GM18526 (cell line): Measurements from ENCODE around the gene KRT2.

Experiments
- POLR2A ChIP-seq: IDR thresholded peaks from 3 replicates; pipeline ENCODE4 v1.6.1; 2011; ENCODE audit not compliant: insufficient read length; ENCODE audit errors: extremely low read depth

KRT2 gene

GRCh38 chr12:52676163-52676562 lies 24.2 kb upstream of the KRT2 start:
- no peak for TF ChIP-seq POLR2A

GRCh38 chr12:52675301-52675701 lies 23.3 kb upstream of the KRT2 start:
- TF ChIP-seq POLR2A, result no peak

GRCh38 chr12:52674433-52674775 lies 22.4 kb upstream of the KRT2 start:
- TF ChIP-seq POLR2A, result no peak

- TF ChIP-seq POLR2A, result no peak
These were observed 21.9 kb upstream of the KRT2 start for GRCh38 chr12:52673713-52674432.

GRCh38 chr12:52673217-52673616 lies 21.2 kb upstream of the KRT2 start:
- TF ChIP-seq POLR2A, result no peak

GRCh38 chr12:52672321-52672933 lies 20.4 kb upstream of the KRT2 start:
- TF ChIP-seq POLR2A, result no peak

- TF ChIP-seq POLR2A, result no peak
These were observed 18.9 kb upstream of the KRT2 start for GRCh38 chr12:52670961-52671360.

- TF ChIP-seq POLR2A, result no peak
These were observed 18.5 kb upstream of the KRT2 start for GRCh38 chr12:52670506-52670905.

- no peak for TF ChIP-seq POLR2A
These were observed 17.4 kb upstream of the KRT2 start for GRCh38 chr12:52669426-52669825.

- TF ChIP-seq POLR2A, result no peak
These were observed 15.9 kb upstream of the KRT2 start for GRCh38 chr12:52667931-52668330.

GRCh38 chr12:52667509-52667908 lies 15.5 kb upstream of the KRT2 start:
- TF ChIP-seq POLR2A, result no peak

GRCh38 chr12:52666471-52666870 lies 14.5 kb upstream of the KRT2 start:
- TF ChIP-seq POLR2A, result no peak

- no peak for TF ChIP-seq POLR2A
These were observed 11.4 kb upstream of the KRT2 start for GRCh38 chr12:52663420-52663819.

- TF ChIP-seq POLR2A, result no peak
These were observed 10.9 kb upstream of the KRT2 start for GRCh38 chr12:52662918-52663229.

- no peak for TF ChIP-seq POLR2A
These were observed 10.3 kb upstream of the KRT2 start for GRCh38 chr12:52662093-52662917.

GRCh38 chr12:52661668-52662067 lies 9.7 kb upstream of the KRT2 start:
- TF ChIP-seq POLR2A, result no peak

- no peak for TF ChIP-seq POLR2A
These were observed 9.0 kb upstream of the KRT2 start for GRCh38 chr12:52660934-52661499.

- TF ChIP-seq POLR2A, result no peak
These were observed 7.9 kb upstream of the KRT2 start for GRCh38 chr12:52659951-52660350.
